IMR-90 (cell line): ENCODE measurements around the gene DOCK1. TPM values are rescaled to one million over a fixed set of nuclear protein-coding genes. Genes with fewer than 3 reads are reported as not detected.

ENCODE experiments used
- ATAC-seq: fragments of 200-7000 bp; cut with Tn5 transposase; 2 replicates; pipeline ENCODE4 v1.9.1; 2020; ENCODE audit warnings: low read depth, mild to moderate bottlenecking, moderate library complexity
- BruUV-seq: library from RNA; stranded (reverse); fragments of 400-500 nt; replicated peaks from 2 replicates; lab custom pipeline; 2021; lab: Mats Ljungman, UMichigan
- CTCF ChIA-PET: fragments of 300-600 bp; formaldehyde crosslinking; extraction: SDS; loops from one replicate; lab custom pipeline; 2021; ENCODE audit warnings: antibody characterized with exemption; lab: Yijun Ruan, JAX
- POLR2A ChIA-PET: fragments of 300-600 bp; sonication (Branson Sonifier 250); formaldehyde crosslinking; loops from one replicate; lab custom pipeline; 2022; ENCODE audit warnings: antibody characterized with exemption; ENCODE audit not compliant: unreplicated experiment; lab: Charles Lee
- DNase-seq: peaks from one replicate; pipeline ENCODE4 v3.0.0; 2013
- H2AFZ ChIP-seq: replicated peaks from 2 replicates; pipeline ENCODE3; 2013; ENCODE audit warnings: low read length, mild to moderate bottlenecking; ENCODE audit not compliant: poor library complexity
- H2AK5ac ChIP-seq: 2 replicates; pipeline ENCODE4 v1.6.1; 2013; ENCODE audit warnings: low read depth, low read length, inconsistent platforms
- H2AK9ac ChIP-seq: replicated peaks from 2 replicates; pipeline ENCODE3; 2013; ENCODE audit warnings: mild to moderate bottlenecking, low read depth, low read length, moderate library complexity; ENCODE audit not compliant: poor library complexity
- H2BK120ac ChIP-seq: 2 replicates; pipeline ENCODE4 v1.6.1; 2013; ENCODE audit warnings: low read depth, low read length, inconsistent platforms
- H2BK15ac ChIP-seq: 3 replicates; pipeline ENCODE4 v1.6.1; 2013; ENCODE audit warnings: low read depth, low read length, inconsistent platforms
- H2BK20ac ChIP-seq: 2 replicates; pipeline ENCODE4 v1.6.1; 2013; ENCODE audit warnings: low read depth, mild to moderate bottlenecking, inconsistent platforms, low read length, moderate library complexity
- H2BK5ac ChIP-seq: 2 replicates; pipeline ENCODE4 v1.6.1; 2013; ENCODE audit warnings: mild to moderate bottlenecking, low read depth, low read length, inconsistent platforms; ENCODE audit not compliant: poor library complexity, severe bottlenecking
- H3K14ac ChIP-seq: replicated peaks from 2 replicates; pipeline ENCODE4 v1.6.1; 2013; ENCODE audit warnings: low read depth, low read length, inconsistent platforms
- H3K18ac ChIP-seq: 2 replicates; pipeline ENCODE4 v1.6.1; 2013; ENCODE audit warnings: low read depth, low read length, control low read depth
- H3K23ac ChIP-seq: 2 replicates; pipeline ENCODE4 v1.6.1; 2013; ENCODE audit warnings: low read depth, low read length, inconsistent platforms
- H3K27ac ChIP-seq: 2 replicates; pipeline ENCODE4 v1.5.1; 2013; ENCODE audit warnings: mild to moderate bottlenecking, control low read depth, low read length; ENCODE audit not compliant: insufficient read depth
- H3K27me3 ChIP-seq: 2 replicates; pipeline ENCODE4 v1.6.1; 2013; ENCODE audit warnings: low read length; ENCODE audit not compliant: control insufficient read depth, insufficient read depth
- H3K36me3 ChIP-seq: 2 replicates; pipeline ENCODE4 v1.6.1; 2013; ENCODE audit warnings: low read length, mixed read lengths; ENCODE audit not compliant: control insufficient read depth, insufficient read depth
- H3K4ac ChIP-seq: 2 replicates; pipeline ENCODE4 v1.6.1; 2013; ENCODE audit warnings: low read depth, low read length, inconsistent platforms
- H3K4me1 ChIP-seq: 2 replicates; pipeline ENCODE4 v1.6.1; 2013; ENCODE audit warnings: low read length, mixed read lengths; ENCODE audit not compliant: control insufficient read depth, insufficient read depth
- H3K4me2 ChIP-seq: 2 replicates; pipeline ENCODE4 v1.6.1; 2013; ENCODE audit warnings: low read depth, mild to moderate bottlenecking, control low read depth, low read length, moderate library complexity
- H3K4me3 ChIP-seq: 2 replicates; pipeline ENCODE4 v1.5.1; 2013; ENCODE audit warnings: low read depth, mild to moderate bottlenecking, control low read depth, low read length, moderate library complexity; ENCODE audit not compliant: insufficient read depth
- H3K56ac ChIP-seq: 2 replicates; pipeline ENCODE4 v1.6.1; 2013; ENCODE audit warnings: low read length, inconsistent platforms; ENCODE audit not compliant: insufficient read depth; ENCODE audit errors: extremely low read depth
- H3K79me1 ChIP-seq, 2 experiments: 2 replicates each; pipeline ENCODE4 v1.6.1; 2013; ENCODE audit warnings: low read length in 2 of 2, inconsistent platforms in 1 of 2, low read depth in 1 of 2
- H3K9ac ChIP-seq: 2 replicates; pipeline ENCODE4 v1.6.1; 2013; ENCODE audit warnings: low read depth, low read length, control low read depth
- H3K9me1 ChIP-seq: 2 replicates; pipeline ENCODE4 v1.6.1; 2013; ENCODE audit warnings: low read length, inconsistent platforms; ENCODE audit not compliant: insufficient read depth
- H3K9me3 ChIP-seq: 2 replicates; pipeline ENCODE4 v1.6.1; 2013; ENCODE audit warnings: low read length; ENCODE audit not compliant: control insufficient read depth, insufficient read depth
- H4K20me1 ChIP-seq: 2 replicates; pipeline ENCODE4 v1.6.1; 2013; ENCODE audit warnings: low read length, inconsistent platforms; ENCODE audit not compliant: insufficient read depth
- H4K5ac ChIP-seq: 2 replicates; pipeline ENCODE4 v1.6.1; 2013; ENCODE audit warnings: mild to moderate bottlenecking, low read depth, low read length, control low read depth
- H4K8ac ChIP-seq, 2 experiments: 2 replicates each; pipeline ENCODE4 v1.6.1; 2013; ENCODE audit warnings: low read depth in 2 of 2, low read length in 2 of 2, control low read depth in 1 of 2, inconsistent platforms in 1 of 2
- H4K91ac ChIP-seq: 2 replicates; pipeline ENCODE4 v1.6.1; 2013; ENCODE audit warnings: low read depth, low read length, inconsistent platforms; ENCODE audit not compliant: insufficient read depth
- BHLHE40 ChIP-seq: fragments of 150-350 bp; IDR thresholded peaks from 2 replicates; pipeline ENCODE4 v1.6.1; 2016; ENCODE audit warnings: mild to moderate bottlenecking, low read depth, low read length
- CEBPB ChIP-seq: IDR thresholded peaks from 2 replicates; pipeline ENCODE4 v1.6.1; 2012; ENCODE audit warnings: low read depth, low read length, improper control_type of control experiment
- CHD1 ChIP-seq: IDR thresholded peaks from 2 replicates; pipeline ENCODE4 v1.6.1; 2012; ENCODE audit warnings: low read depth, low read length, improper control_type of control experiment
- CTCF ChIP-seq: conservative IDR thresholded peaks from 2 replicates; pipeline ENCODE4 v1.5.1; 2012; ENCODE audit warnings: mild to moderate bottlenecking, low read depth, low read length, improper control_type of control experiment
- ELK1 ChIP-seq: fragments of 150-350 bp; IDR thresholded peaks from 2 replicates; pipeline ENCODE4 v1.6.1; 2016; ENCODE audit warnings: low read depth, mild to moderate bottlenecking, low read length, moderate library complexity, borderline replicate concordance
- FOS ChIP-seq: fragments of 150-350 bp; IDR thresholded peaks from 2 replicates; pipeline ENCODE4 v1.6.1; 2016; ENCODE audit warnings: low read depth, low read length
- MAFK ChIP-seq: IDR thresholded peaks from 2 replicates; pipeline ENCODE4 v1.6.1; 2012; ENCODE audit warnings: low read depth, low read length, improper control_type of control experiment
- MAZ ChIP-seq: IDR thresholded peaks from 2 replicates; pipeline ENCODE4 v1.6.1; 2012; ENCODE audit warnings: low read depth, mild to moderate bottlenecking, low read length, improper control_type of control experiment, moderate library complexity, borderline replicate concordance
- MXI1 ChIP-seq: IDR thresholded peaks from 2 replicates; pipeline ENCODE4 v1.6.1; 2012; ENCODE audit warnings: low read depth, mild to moderate bottlenecking, low read length, moderate library complexity, borderline replicate concordance
- NFE2L2 ChIP-seq: fragments of 150-350 bp; IDR thresholded peaks from 2 replicates; pipeline ENCODE4 v1.6.1; 2016; ENCODE audit warnings: low read depth, mild to moderate bottlenecking, low read length
- POLR2A ChIP-seq: IDR thresholded peaks from 2 replicates; pipeline ENCODE4 v1.6.1; 2012; ENCODE audit warnings: mild to moderate bottlenecking, low read depth, low read length
- RAD21 ChIP-seq: IDR thresholded peaks from 2 replicates; pipeline ENCODE4 v1.6.1; 2012; ENCODE audit warnings: low read length, improper control_type of control experiment
- RCOR1 ChIP-seq: IDR thresholded peaks from 2 replicates; pipeline ENCODE4 v1.6.1; 2012; ENCODE audit warnings: mild to moderate bottlenecking, low read length, improper control_type of control experiment; ENCODE audit not compliant: insufficient replicate concordance
- RFX5 ChIP-seq: IDR thresholded peaks from 2 replicates; pipeline ENCODE4 v1.8.0; 2012; ENCODE audit warnings: low read depth, mild to moderate bottlenecking, low read length, moderate library complexity
- SMC3 ChIP-seq: fragments of 150-350 bp; IDR thresholded peaks from 2 replicates; pipeline ENCODE4 v1.6.1; 2016; ENCODE audit warnings: low read depth, mild to moderate bottlenecking, antibody characterized with exemption, low read length, moderate library complexity
- USF2 ChIP-seq: fragments of 150-350 bp; IDR thresholded peaks from 2 replicates; pipeline ENCODE4 v1.6.1; 2017; ENCODE audit warnings: mild to moderate bottlenecking, antibody characterized with exemption, low read length, low read depth
- WGBS, 2 experiments: methylation state at CpG; one replicate each; pipeline versions ENCODE4 v1.1.5 to v1.1.7; 2013; ENCODE audit warnings: missing lambda C conversion rate in 2 of 2; ENCODE audit not compliant: insufficient read length in 1 of 2; ENCODE audit errors: extremely low coverage in 2 of 2; 5-methylcytosine and 5-hydroxymethylcytosine counted together
- dilution Hi-C: fragments of 300-500 bp; cut with HindIII; formaldehyde crosslinking; loops from one replicate; pipeline ENCODE4 v1.14.3; 2018; ENCODE audit warnings: low sequenced_read_pairs; ENCODE audit not compliant: unreplicated experiment
- in situ Hi-C: fragments of 300-500 bp; cut with MboI; formaldehyde crosslinking; loops from 3 replicates; pipeline ENCODE4 v1.14.3; 2019; ENCODE audit warnings: low sequenced_read_pairs, inconsistent platforms, mixed read lengths
- intact Hi-C: fragments of 100-400 bp; cut with micrococcal nuclease; formaldehyde crosslinking; loops from 2 replicates; pipeline ENCODE4 v1.10.0; 2022
- polyA plus RNA-seq, 3 experiments: library from polyadenylated mRNA; depleted of rRNA; stranded (reverse); fragments of >200 nt; gene quantifications; 2 replicates each; pipeline ENCODE4 v1.2.3, GENCODE V29; 2012; ENCODE audit warnings: low replicate concordance in 1 of 3
- total RNA-seq: library from RNA; depleted of rRNA; stranded (reverse); fragments of >200 nt; gene quantifications from 2 replicates; pipeline ENCODE4 v1.2.3, GENCODE V29; 2012

Gene DOCK1
- total and polyA plus RNA-seq, 2 of the 4 experiments (the other 2 are of a cell fraction), result 28.2 to 71.0 TPM

- Histone ChIP-seq H3K9ac (no peak overlapping the region), H2BK20ac (no peak overlapping the region), H2BK5ac (no peak overlapping the region), H2BK15ac (no peak overlapping the region), H2AK5ac (no peak overlapping the region), H3K27me3 (no peaks in the 10 kb centered on the region), H3K9me1 (peaks cover 7% of the 10 kb centered on the region; the same call in 1 of the 2 replicates), H3K56ac (no peak overlapping the region), H4K20me1 (peaks cover 24% of the 10 kb centered on the region; the same call in 1 of the 2 replicates), H3K79me1 (peaks cover 24 to 33% of the 10 kb centered on the region in 2 experiments), H4K5ac (no peak overlapping the region), H2AFZ (no peak overlapping the region), H2AK9ac (no peak overlapping the region), H3K27ac (no peak overlapping the region), H4K91ac (no peak overlapping the region), H2BK120ac (no peak overlapping the region), H3K4ac (no peak overlapping the region), H3K14ac (no peak overlapping the region), H3K4me2 (no peak overlapping the region), H4K8ac (no peak overlapping the region), H3K23ac (no peak overlapping the region), H3K36me3 (no peaks in the 10 kb centered on the region), H3K9me3 (no peaks in the 10 kb centered on the region), H3K4me3 (no peak overlapping the region), H3K4me1 (peaks cover 4% of the 10 kb centered on the region; the same call in 1 of the 2 replicates), H3K18ac (no peak overlapping the region)
- ChIA-PET CTCF (interaction anchor here (0.5 kb wide), 1 partner anchor 65 kb away, joined by 4 read pairs; no protein-coding TSS in a partner anchor), POLR2A (no interaction called here)
- 100% methylated on average over 2 of the region's 5 CpGs; no CpG with 5 or more reads in 1 of the 2 experiments for WGBS, 2 experiments
- in situ Hi-C loops, result no loop called here
- intact Hi-C loops, result no loop called here
- DNase-seq (no peak), ATAC-seq (no peak)
- dilution Hi-C loops, result no loop called here
- no peak for TF ChIP-seq CTCF
- TF ChIP-seq MAFK, result no peak
- no peak for TF ChIP-seq MXI1
- TF ChIP-seq BHLHE40, result no peak
- no peak for TF ChIP-seq FOS
- no peak for TF ChIP-seq RCOR1
- no peak for TF ChIP-seq RAD21
- no peak for TF ChIP-seq CEBPB
- TF ChIP-seq POLR2A, result no peak
- no peak for TF ChIP-seq RFX5
- no peak for TF ChIP-seq MAZ
- no peak for TF ChIP-seq SMC3
- TF ChIP-seq CHD1, result no peak
- TF ChIP-seq USF2, result no peak
- TF ChIP-seq ELK1, result no peak
- no peak for TF ChIP-seq NFE2L2
- no TSS peak for BruUV-seq
Measured at GRCh38 chr10:127161482-127161881, 256.3 kb downstream of the DOCK1 start.
